OCI-LY7 (cell line): ENCODE results near the gene PCSK9. TPM values are rescaled to one million over a fixed set of nuclear protein-coding genes. Genes with fewer than 3 reads are reported as not detected.

ENCODE experiments used
- BruUV-seq: library from RNA; stranded (reverse); fragments of 400-500 nt; replicated peaks from 2 replicates; lab custom pipeline; 2021; lab: Mats Ljungman, UMichigan
- CTCF ChIA-PET: fragments of 300-600 bp; sonication (Branson Sonifier 250); formaldehyde crosslinking; loops from one replicate; lab custom pipeline; 2022; ENCODE audit warnings: antibody characterized with exemption; ENCODE audit not compliant: unreplicated experiment; lab: Charles Lee
- POLR2A ChIA-PET: fragments of 300-600 bp; sonication (Branson Sonifier 250); formaldehyde crosslinking; loops from one replicate; lab custom pipeline; 2022; ENCODE audit warnings: antibody characterized with exemption; lab: Charles Lee
- DNase-seq: peaks from one replicate; pipeline ENCODE4 v3.0.0-alpha.2; 2015; ENCODE audit warnings: low spot score
- H2AFZ ChIP-seq: fragments of 200-600 bp; sonication (generic), shearing (Covaris generic); 2 replicates; pipeline ENCODE4 v1.6.1; 2014; ENCODE audit warnings: mild to moderate bottlenecking, antibody characterized with exemption, low read length, moderate library complexity
- H3K27ac ChIP-seq: fragments of 200-600 bp; sonication (generic); 2 replicates; pipeline ENCODE4 v1.5.1; 2014; ENCODE audit warnings: mixed run types, low read depth, mild to moderate bottlenecking, moderate library complexity, low read length, inconsistent platforms; ENCODE audit not compliant: poor library complexity, severe bottlenecking
- H3K36me3 ChIP-seq: fragments of 200-600 bp; sonication (generic); 2 replicates; pipeline ENCODE4 v1.6.1; 2014; ENCODE audit warnings: mild to moderate bottlenecking, antibody characterized with exemption, low read length, moderate library complexity, mixed read lengths; ENCODE audit not compliant: insufficient read depth
- H3K4me1 ChIP-seq: fragments of 200-600 bp; sonication (generic); 2 replicates; pipeline ENCODE4 v1.5.1; 2014; ENCODE audit warnings: mild to moderate bottlenecking, low read length; ENCODE audit not compliant: insufficient read depth, poor library complexity, severe bottlenecking
- H3K4me2 ChIP-seq: fragments of 200-600 bp; sonication (generic); 2 replicates; pipeline ENCODE4 v1.6.1; 2014; ENCODE audit warnings: mild to moderate bottlenecking, low read length
- H3K4me3 ChIP-seq: fragments of 200-600 bp; sonication (generic); 2 replicates; pipeline ENCODE4 v1.5.1; 2014; ENCODE audit warnings: mild to moderate bottlenecking, low read depth, low read length; ENCODE audit not compliant: poor library complexity, severe bottlenecking
- H3K79me2 ChIP-seq: fragments of 200-600 bp; sonication (generic); 2 replicates; pipeline ENCODE4 v1.6.1; 2016; ENCODE audit warnings: low read depth, mild to moderate bottlenecking, low read length, moderate library complexity, mixed read lengths; ENCODE audit not compliant: insufficient read depth
- H3K9me2 ChIP-seq: fragments of 200-600 bp; sonication (generic); 2 replicates; pipeline ENCODE4 v1.6.1; 2016; ENCODE audit warnings: mild to moderate bottlenecking, low read length, mixed read lengths; ENCODE audit not compliant: insufficient read depth
- H3K9me3 ChIP-seq: fragments of 200-600 bp; sonication (generic); 2 replicates; pipeline ENCODE4 v1.6.1; 2014; ENCODE audit warnings: mild to moderate bottlenecking, mixed run types, low read length, mixed read lengths
- H4K20me1 ChIP-seq: fragments of 200-600 bp; sonication (generic); 2 replicates; pipeline ENCODE4 v1.6.1; 2014; ENCODE audit warnings: mild to moderate bottlenecking, antibody characterized with exemption, low read length, moderate library complexity, mixed read lengths; ENCODE audit not compliant: insufficient read depth
- CTCF ChIP-seq: fragments of 200-600 bp; sonication (generic); conservative IDR thresholded peaks from 2 replicates; pipeline ENCODE4 v1.5.1; 2014; ENCODE audit warnings: mild to moderate bottlenecking, antibody characterized with exemption, low read length, moderate library complexity, mixed read lengths
- EZH2phosphoT487 ChIP-seq: fragments of 200-600 bp; sonication (generic); IDR thresholded peaks from 2 replicates; pipeline ENCODE4 v1.6.1; 2018; ENCODE audit warnings: low read depth, borderline replicate concordance, mild to moderate bottlenecking, mixed run types, antibody characterized with exemption, low read length, moderate library complexity, mixed read lengths
- intact Hi-C: fragments of 100-400 bp; cut with micrococcal nuclease; formaldehyde crosslinking; loops from one replicate; pipeline ENCODE4 v1.10.0; 2022; ENCODE audit not compliant: unreplicated experiment
- total RNA-seq, 2 experiments: library from RNA; depleted of rRNA in 1 of 2; stranded (reverse); fragments of >200 nt in 1 of 2; shearing (Covaris generic) in 1 of 2; gene quantifications; 2 replicates each; pipeline ENCODE4 v1.2.3, GENCODE V29; 2014 to 2022

PCSK9 gene
- total RNA-seq, 2 experiments from 2014 or later: not detected

DNA sequence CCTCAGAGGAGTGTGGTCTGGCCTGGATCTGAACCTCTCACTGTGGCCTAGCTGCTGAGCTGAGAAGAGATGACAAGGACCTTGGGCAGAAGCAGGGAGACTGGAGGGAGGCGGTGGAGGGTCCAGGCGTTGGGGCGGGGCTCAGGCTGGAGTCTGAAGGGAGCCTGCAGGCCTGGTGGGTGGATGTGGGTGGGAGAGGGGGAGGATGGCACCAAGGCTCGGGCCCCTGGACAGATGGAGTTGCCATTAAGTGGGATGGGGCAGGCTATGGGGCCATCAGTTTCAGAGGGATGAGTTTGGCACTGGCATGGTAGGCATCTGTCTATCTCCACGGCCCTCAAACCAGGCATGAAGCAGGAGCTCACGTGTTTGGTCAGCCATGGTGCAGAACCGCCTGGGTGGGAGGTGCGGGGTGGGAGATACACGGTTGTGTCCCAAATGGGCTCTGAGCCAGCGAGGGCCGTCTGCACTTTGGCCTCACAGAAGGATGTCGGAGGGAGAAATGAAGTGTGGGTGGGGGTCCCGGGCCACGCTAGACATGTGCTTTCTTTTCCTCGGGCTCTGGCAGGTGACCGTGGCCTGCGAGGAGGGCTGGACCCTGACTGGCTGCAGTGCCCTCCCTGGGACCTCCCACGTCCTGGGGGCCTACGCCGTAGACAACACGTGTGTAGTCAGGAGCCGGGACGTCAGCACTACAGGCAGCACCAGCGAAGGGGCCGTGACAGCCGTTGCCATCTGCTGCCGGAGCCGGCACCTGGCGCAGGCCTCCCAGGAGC lies 23.6 kb downstream of the PCSK9 start:
- H3K4me3 ChIP-seq: no peak overlapping the region
- ChIA-PET CTCF (interaction anchor here (0.6 kb wide), 1 partner anchor 38 kb away, joined by 5 read pairs; no protein-coding TSS in a partner anchor), POLR2A (no interaction called here)
- no peak overlapping the region for H3K27ac ChIP-seq
- no peaks in the 10 kb centered on the region for H3K9me3 ChIP-seq
- peaks cover 9% of the 10 kb centered on the region for H3K4me1 ChIP-seq
- H2AFZ ChIP-seq: no peak overlapping the region
- no peaks in the 10 kb centered on the region for H4K20me1 ChIP-seq
- H3K36me3 ChIP-seq: peaks cover 10% of the 10 kb centered on the region; the same call in 1 of the 2 replicates
- TF ChIP-seq EZH2phosphoT487 (no peak), CTCF (no peak)
- intact Hi-C loops: no loop called here
- no peaks in the 10 kb centered on the region for H3K79me2 ChIP-seq
- H3K9me2 ChIP-seq: no peaks in the 10 kb centered on the region
- H3K4me2 ChIP-seq: no peak overlapping the region
- no peak for DNase-seq
- no TSS peak for BruUV-seq

DNA sequence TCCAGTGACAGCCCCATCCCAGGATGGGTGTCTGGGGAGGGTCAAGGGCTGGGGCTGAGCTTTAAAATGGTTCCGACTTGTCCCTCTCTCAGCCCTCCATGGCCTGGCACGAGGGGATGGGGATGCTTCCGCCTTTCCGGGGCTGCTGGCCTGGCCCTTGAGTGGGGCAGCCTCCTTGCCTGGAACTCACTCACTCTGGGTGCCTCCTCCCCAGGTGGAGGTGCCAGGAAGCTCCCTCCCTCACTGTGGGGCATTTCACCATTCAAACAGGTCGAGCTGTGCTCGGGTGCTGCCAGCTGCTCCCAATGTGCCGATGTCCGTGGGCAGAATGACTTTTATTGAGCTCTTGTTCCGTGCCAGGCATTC lies 24.2 kb downstream of the PCSK9 start:
- intact Hi-C loops: no loop called here

More for the DNA sequence above, 24.2 kb downstream of the PCSK9 start:
- no peak overlapping the region for H3K27ac ChIP-seq
- H2AFZ ChIP-seq: no peak overlapping the region
- H3K4me3 ChIP-seq: no peak overlapping the region
- no peak overlapping the region for H3K4me2 ChIP-seq
- peaks cover 9% of the 10 kb centered on the region for H3K4me1 ChIP-seq
- ChIA-PET CTCF (interaction anchor here (0.6 kb wide), 1 partner anchor 37 kb away, joined by 5 read pairs; no protein-coding TSS in a partner anchor), POLR2A (no interaction called here)
- no peaks in the 10 kb centered on the region for H4K20me1 ChIP-seq
- no peaks in the 10 kb centered on the region for H3K79me2 ChIP-seq
- no peaks in the 10 kb centered on the region for H3K9me3 ChIP-seq
- TF ChIP-seq EZH2phosphoT487: no peak
- TF ChIP-seq CTCF: no peak
- no peaks in the 10 kb centered on the region for H3K9me2 ChIP-seq
- no TSS peak for BruUV-seq
- no peak for DNase-seq
- H3K36me3 ChIP-seq: peaks cover 16% of the 10 kb centered on the region
